ENCODE measurements around the gene ADAM10.

Gene ADAM10

DNA sequence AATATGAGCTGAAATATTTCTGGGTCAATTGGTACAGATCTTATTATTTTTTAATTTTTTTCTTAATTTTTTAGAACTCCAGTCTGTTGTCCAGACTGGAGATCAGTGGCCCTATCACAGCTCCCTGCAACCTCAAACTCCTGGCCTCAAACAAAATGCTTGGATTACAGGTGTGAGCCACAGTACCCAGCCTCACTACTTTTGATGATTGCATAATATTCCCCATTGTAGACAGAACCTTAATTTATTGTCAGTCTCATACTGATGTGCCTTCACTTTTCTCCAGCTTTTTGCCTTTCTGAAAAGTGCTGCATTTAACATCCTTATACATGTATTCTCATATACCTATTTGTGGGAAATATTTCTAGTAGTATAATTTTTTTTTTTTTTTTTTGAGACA, 172.8 kb downstream of the ADAM10 start:
- TF ChIP-seq, protein P1, sequence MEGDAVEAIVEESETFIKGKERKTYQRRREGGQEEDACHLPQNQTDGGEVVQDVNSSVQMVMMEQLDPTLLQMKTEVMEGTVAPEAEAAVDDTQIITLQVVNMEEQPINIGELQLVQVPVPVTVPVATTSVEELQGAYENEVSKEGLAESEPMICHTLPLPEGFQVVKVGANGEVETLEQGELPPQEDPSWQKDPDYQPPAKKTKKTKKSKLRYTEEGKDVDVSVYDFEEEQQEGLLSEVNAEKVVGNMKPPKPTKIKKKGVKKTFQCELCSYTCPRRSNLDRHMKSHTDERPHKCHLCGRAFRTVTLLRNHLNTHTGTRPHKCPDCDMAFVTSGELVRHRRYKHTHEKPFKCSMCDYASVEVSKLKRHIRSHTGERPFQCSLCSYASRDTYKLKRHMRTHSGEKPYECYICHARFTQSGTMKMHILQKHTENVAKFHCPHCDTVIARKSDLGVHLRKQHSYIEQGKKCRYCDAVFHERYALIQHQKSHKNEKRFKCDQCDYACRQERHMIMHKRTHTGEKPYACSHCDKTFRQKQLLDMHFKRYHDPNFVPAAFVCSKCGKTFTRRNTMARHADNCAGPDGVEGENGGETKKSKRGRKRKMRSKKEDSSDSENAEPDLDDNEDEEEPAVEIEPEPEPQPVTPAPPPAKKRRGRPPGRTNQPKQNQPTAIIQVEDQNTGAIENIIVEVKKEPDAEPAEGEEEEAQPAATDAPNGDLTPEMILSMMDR (conservative IDR thresholded peaks at IDR 0.05; ENCODE audit: low read depth), result no peak
- no peak overlapping the region for H3K27ac ChIP-seq
- CTCF ChIA-PET, result interaction anchor here (0.7 to 0.9 kb wide), 3 partner anchors 69 to 1036 kb away, joined by 3 read pairs; no protein-coding TSS in a partner anchor
- no peak for DNase-seq (ENCODE audit: low spot score)
- POLR2A ChIA-PET (ENCODE audit: low non-redundant PET), result no interaction called here

DNA sequence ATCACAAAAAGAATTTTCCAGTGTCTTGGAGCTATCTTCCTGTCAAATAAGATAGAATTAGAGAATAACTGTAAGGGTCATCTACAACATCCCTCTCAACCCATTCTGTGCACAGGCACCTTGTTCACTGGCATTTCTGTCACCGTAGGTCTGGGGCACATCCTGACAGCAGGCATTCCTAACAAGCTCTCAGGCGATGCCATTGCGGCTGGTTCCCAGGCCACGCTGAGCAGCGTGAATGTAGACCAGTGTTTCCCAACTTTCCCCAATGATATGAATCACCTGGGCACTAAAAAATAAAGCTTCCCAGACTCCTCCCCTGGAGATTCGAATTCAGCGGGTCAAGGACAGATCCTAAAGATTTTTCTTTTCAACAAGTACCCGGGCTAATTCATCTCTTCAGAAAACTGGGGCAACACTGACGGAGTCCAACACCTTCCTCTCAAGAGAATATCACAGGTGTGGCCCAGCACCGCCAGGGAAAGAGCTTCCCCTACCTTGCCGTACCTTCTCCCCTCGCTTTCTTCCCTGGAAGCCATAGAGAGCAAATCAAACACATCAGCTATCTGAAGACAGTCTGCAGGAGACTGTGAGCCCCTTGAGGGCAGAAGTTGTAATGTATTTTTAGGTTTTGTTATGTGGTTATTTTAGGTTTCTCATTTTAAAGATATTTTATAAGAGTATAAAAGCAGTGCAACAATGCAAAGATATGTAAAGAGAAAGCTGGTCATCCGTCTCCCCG, 174.3 kb downstream of the ADAM10 start:
- CTCF ChIA-PET, result interaction anchor here (0.5 to 0.7 kb wide), 3 partner anchors 15 to 417 kb away, joined by 3 read pairs; no protein-coding TSS in a partner anchor
- H3K27ac ChIP-seq, result no peak overlapping the region

DNA sequence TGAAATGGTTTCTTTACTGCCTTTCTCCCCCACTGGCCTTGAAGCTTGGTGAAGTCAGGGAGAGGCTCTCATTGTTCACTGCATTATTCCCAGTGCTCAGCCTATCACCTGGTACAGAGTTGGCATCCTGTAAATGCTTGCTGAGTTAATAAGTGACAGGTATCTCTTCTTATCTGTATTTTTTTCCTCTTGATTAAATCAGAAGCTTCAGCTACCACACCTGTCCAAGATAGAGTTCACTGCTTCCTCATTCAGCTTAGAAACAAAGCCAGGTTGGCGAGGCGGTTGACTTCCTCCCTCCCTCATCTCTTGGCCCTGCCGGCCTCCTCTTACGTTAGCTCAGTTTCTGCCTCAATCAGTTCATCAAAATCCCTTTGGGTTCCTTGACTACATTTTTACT, 174.9 kb downstream of the ADAM10 start:
- ChIA-PET CTCF (interaction anchor here (0.6 to 0.7 kb wide), 2 partner anchors 15 to 418 kb away, joined by 3 read pairs; no protein-coding TSS in a partner anchor), POLR2A (ENCODE audit: low non-redundant PET) (no interaction called here)
- no peak for DNase-seq (ENCODE audit: low spot score)
- no peak overlapping the region for H3K27ac ChIP-seq
- TF ChIP-seq, protein P1 (conservative IDR thresholded peaks at IDR 0.05; ENCODE audit: low read depth), result no peak

More for the DNA sequence above, 174.3 kb downstream of the ADAM10 start:
- DNase-seq (ENCODE audit: low spot score), result no peak
- POLR2A ChIA-PET (ENCODE audit: low non-redundant PET), result no interaction called here
- TF ChIP-seq, protein P1 (conservative IDR thresholded peaks at IDR 0.05; ENCODE audit: low read depth), result no peak

DNA sequence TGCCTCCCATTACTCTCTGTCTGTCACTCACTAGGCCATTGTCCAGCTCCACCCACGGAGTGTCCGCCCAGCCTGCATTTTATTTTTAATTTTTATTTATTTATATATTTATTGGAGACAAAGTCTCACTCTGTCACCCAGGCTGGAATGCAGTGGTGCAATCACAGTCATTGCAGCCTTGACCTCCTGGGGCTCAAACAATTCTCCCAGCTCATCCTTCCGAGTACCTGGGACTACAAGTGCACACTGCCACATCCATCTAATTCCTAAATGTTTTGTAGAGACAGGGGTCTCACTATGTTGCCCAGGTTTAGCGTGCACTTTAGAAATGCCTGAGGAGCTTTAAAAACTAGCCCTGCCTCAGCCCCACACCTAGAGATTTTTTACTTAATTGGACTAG, 176.2 kb downstream of the ADAM10 start:
- POLR2A ChIA-PET (ENCODE audit: low non-redundant PET), result no interaction called here
- CTCF ChIA-PET, result interaction anchor here (0.7 to 1.2 kb wide), 3 partner anchors 10 to 112 kb away, joined by 3 to 6 read pairs (median 3); no protein-coding TSS in a partner anchor
- TF ChIP-seq, protein P1 (conservative IDR thresholded peaks at IDR 0.05; ENCODE audit: low read depth), result no peak
- no peak for DNase-seq (ENCODE audit: low spot score)
- H3K27ac ChIP-seq, result no peak overlapping the region

DNA sequence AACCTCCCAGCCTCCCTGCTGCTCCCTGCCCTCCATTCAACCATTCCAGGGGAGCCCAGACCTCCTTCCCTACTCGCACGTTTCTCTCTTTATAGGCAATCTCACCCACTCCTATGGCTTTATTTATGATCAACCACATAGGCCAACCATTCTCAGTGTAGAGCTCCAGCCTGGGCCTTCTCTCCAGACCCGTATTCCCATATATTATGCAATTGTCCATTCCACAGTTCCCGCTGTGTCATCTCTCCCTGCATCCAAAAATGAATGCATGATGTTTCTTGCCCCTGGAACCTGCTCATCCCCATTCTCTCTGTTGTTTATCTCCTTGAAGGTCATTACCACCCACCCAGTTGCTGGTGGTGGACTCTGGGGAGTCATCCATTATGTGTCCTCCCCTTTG, 177.0 kb downstream of the ADAM10 start:
- no peak for DNase-seq (ENCODE audit: low spot score)
- ChIA-PET POLR2A (ENCODE audit: low non-redundant PET) (no interaction called here), CTCF (interaction anchor here (1.2 kb wide), 1 partner anchor 11 kb away, joined by 3 read pairs; no protein-coding TSS in a partner anchor)
- TF ChIP-seq, protein P1 (conservative IDR thresholded peaks at IDR 0.05; ENCODE audit: low read depth), result no peak
- H3K27ac ChIP-seq, result no peak overlapping the region

DNA sequence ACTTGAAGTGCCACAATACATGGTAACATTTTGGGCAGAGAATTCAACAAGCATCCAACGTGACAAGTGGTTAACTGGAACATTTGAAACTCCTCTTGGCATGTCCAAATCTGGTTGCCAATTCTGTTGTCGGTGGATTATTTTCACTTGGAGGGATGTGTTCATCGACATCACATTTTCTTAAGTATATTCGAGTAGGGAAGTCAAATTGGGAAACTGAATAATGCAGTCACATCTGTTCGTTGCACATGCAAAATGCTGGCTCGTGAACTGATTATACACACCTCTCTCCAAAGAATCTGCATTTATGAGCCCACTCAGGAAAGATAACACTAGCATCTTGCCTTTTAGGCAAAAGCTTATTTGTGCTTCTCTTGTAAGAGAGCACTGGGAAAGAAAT, 178.0 kb downstream of the ADAM10 start:
- no peak overlapping the region for H3K27ac ChIP-seq
- TF ChIP-seq, protein P1 (conservative IDR thresholded peaks at IDR 0.05; ENCODE audit: low read depth), result no peak
- no peak for DNase-seq (ENCODE audit: low spot score)
- POLR2A ChIA-PET (ENCODE audit: low non-redundant PET), result no interaction called here
- CTCF ChIA-PET, result no interaction called here

Measured in RWPE1 (cell line).